Measurements from ENCODE around the gene PWWP2B.

The PWWP2B gene

GRCh38 chr10:132394201-132394811 lies 2.7 kb upstream of the PWWP2B start:
- DNase-seq (ENCODE audit: low read depth, low spot score): no peak

- no peak for DNase-seq (ENCODE audit: low read depth, low spot score)
Observed at GRCh38 chr10:132394936-132395703, 1.9 kb upstream of the PWWP2B start.

- no peak for DNase-seq (ENCODE audit: low read depth, low spot score)
Observed at GRCh38 chr10:132395704-132396493, 1.1 kb upstream of the PWWP2B start.

GRCh38 chr10:132396494-132397035 lies 435 bp upstream of the PWWP2B start:
- DNase-seq (ENCODE audit: low read depth, low spot score): no peak

- DNase-seq (ENCODE audit: low read depth, low spot score): no peak
Observed at GRCh38 chr10:132397671-132398565, 918 bp downstream of the PWWP2B start.

GRCh38 chr10:132398566-132398991 lies 1.6 kb downstream of the PWWP2B start:
- DNase-seq (ENCODE audit: low read depth, low spot score): no peak

- no peak for DNase-seq (ENCODE audit: low read depth, low spot score)
Observed at GRCh38 chr10:132399117-132400035, 2.4 kb downstream of the PWWP2B start.

GRCh38 chr10:132400041-132400546 lies 3.1 kb downstream of the PWWP2B start:
- no peak for DNase-seq (ENCODE audit: low read depth, low spot score)

- no peak for DNase-seq (ENCODE audit: low read depth, low spot score)
Observed at GRCh38 chr10:132400547-132401151, 3.6 kb downstream of the PWWP2B start.

- no peak for DNase-seq (ENCODE audit: low read depth, low spot score)
Observed at GRCh38 chr10:132401401-132402118, 4.6 kb downstream of the PWWP2B start.

- DNase-seq (ENCODE audit: low read depth, low spot score): no peak
Observed at GRCh38 chr10:132402781-132403241, 5.8 kb downstream of the PWWP2B start.

- DNase-seq (ENCODE audit: low read depth, low spot score): no peak
Observed at GRCh38 chr10:132403511-132404168, 6.6 kb downstream of the PWWP2B start.

GRCh38 chr10:132404169-132404880 lies 7.3 kb downstream of the PWWP2B start:
- no peak for DNase-seq (ENCODE audit: low read depth, low spot score)

GRCh38 chr10:132404911-132405462 lies 8.0 kb downstream of the PWWP2B start:
- DNase-seq (ENCODE audit: low read depth, low spot score): no peak

GRCh38 chr10:132405463-132405991 lies 8.5 kb downstream of the PWWP2B start:
- DNase-seq (ENCODE audit: low read depth, low spot score): no peak

GRCh38 chr10:132406181-132406580 lies 9.2 kb downstream of the PWWP2B start:
- no peak for DNase-seq (ENCODE audit: low read depth, low spot score)

- DNase-seq (ENCODE audit: low read depth, low spot score): no peak
Observed at GRCh38 chr10:132406750-132407149, 9.8 kb downstream of the PWWP2B start.

Measured in iPS DF 19.7 (cell line).